C4-2B (cell line): ENCODE measurements around the gene TAS1R1.

Experiments used
- H3K27ac ChIP-seq: fragments of 450-650 bp; 2 replicates; pipeline ENCODE4 v1.5.1; 2017
- ZFX ChIP-seq: fragments of 450-650 bp; IDR thresholded peaks from 2 replicates; pipeline ENCODE4 v1.6.1; 2017
- TF ChIP-seq, protein P1 (sequence below): fragments of 450-650 bp; conservative IDR thresholded peaks from 2 replicates; pipeline ENCODE4 v1.5.1; 2017; ENCODE audit warnings: mild to moderate bottlenecking

The TAS1R1 gene

DNA sequence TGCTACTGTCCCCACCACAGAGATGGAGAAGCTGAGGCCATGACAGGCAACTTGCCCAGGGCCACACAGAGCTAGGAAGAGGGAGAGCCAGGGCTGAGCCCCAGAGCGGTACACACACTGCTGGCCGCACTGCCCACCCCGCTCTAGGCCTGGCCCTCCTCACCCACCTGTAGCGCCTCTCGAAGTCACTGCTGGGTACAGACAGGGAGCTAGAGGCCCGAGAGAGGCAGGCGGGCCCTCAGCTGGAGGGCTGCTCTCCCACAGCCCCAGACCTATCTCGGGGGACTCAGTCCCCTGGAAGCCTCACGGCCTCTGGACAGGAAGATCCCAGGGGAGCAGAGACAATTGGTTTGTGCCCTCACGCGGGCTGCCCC lies 46.3 kb upstream of the TAS1R1 start:
- TF ChIP-seq, protein P1, sequence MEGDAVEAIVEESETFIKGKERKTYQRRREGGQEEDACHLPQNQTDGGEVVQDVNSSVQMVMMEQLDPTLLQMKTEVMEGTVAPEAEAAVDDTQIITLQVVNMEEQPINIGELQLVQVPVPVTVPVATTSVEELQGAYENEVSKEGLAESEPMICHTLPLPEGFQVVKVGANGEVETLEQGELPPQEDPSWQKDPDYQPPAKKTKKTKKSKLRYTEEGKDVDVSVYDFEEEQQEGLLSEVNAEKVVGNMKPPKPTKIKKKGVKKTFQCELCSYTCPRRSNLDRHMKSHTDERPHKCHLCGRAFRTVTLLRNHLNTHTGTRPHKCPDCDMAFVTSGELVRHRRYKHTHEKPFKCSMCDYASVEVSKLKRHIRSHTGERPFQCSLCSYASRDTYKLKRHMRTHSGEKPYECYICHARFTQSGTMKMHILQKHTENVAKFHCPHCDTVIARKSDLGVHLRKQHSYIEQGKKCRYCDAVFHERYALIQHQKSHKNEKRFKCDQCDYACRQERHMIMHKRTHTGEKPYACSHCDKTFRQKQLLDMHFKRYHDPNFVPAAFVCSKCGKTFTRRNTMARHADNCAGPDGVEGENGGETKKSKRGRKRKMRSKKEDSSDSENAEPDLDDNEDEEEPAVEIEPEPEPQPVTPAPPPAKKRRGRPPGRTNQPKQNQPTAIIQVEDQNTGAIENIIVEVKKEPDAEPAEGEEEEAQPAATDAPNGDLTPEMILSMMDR: no peak
- no peak for TF ChIP-seq ZFX
- H3K27ac ChIP-seq: no peak overlapping the region

DNA sequence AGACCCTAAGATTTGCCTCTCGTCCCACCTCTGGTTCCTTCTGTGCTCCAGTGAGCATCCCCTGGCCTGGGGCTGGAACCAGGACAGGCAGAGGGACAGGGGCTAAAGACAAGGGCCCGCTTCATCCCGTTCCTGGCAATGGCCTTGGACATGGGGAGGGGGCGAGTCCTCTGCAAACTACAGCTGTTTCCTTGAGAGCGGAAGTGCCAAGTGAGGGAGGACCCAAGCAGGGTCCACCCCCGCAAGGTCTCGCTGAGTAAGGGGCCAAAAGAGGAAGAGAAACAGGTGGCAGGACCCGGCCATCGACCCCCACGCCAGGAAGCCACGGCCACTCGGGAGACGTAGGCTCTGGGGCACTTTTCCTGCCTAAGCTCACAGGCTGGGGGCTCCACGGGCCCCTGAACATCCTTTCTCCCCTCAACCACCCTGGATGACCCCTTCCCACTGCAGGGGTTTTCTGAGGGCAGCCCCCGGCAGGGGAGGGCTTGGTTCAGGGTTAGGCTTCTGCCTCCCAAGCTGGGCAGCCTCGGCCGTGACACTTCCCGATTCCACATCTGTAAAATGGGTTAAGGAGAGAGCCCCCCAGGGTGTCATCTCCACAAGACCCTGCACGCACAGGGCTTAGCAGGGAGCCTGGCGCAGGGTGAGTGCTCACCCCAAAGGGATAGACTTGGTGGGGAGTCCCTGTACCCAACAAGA lies 45.7 kb upstream of the TAS1R1 start:
- TF ChIP-seq, protein P1: no peak
- no peak for TF ChIP-seq ZFX
- no peak overlapping the region for H3K27ac ChIP-seq

DNA sequence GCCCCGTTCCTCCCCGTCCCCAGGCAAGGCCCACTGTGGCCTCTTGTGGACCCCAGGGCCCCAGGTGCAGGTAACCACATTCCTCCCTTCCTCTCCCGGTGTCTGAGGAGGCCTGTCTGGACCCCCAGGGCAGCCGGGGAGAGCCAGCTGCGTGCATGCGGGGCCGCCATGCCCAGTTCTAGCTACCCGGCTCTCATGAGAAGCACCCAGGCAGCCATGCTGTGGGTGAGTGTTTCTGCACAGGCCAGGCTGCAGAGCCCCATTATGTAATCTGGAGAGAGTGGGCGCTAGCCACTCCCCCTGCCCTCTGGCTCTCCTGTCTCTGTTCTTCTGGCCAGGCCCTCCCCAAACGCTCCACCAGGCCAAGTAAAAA lies 45.2 kb upstream of the TAS1R1 start:
- TF ChIP-seq, protein P1: no peak
- TF ChIP-seq ZFX: no peak
- no peak overlapping the region for H3K27ac ChIP-seq

DNA sequence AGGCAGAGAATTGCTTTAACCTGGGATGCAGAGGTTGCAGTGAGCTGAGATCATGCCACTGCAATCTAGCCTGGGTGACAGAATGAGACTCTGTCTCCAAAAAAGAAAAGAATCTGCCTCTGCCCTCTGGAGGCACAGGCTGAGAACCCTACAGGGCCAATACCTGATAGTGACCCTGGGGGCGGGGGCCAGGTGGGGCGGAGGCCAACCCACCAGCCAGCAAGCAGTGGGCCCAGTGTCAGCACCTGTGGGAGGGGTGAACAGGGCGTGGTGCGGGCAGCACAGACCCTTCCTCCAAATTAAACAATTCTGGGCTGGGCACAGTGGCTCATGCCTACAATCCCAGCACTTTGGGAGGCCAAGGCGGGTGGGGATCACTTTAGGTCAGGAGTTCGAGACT lies 44.6 kb upstream of the TAS1R1 start:
- no peak for TF ChIP-seq ZFX
- TF ChIP-seq, protein P1: no peak
- H3K27ac ChIP-seq: no peak overlapping the region

DNA sequence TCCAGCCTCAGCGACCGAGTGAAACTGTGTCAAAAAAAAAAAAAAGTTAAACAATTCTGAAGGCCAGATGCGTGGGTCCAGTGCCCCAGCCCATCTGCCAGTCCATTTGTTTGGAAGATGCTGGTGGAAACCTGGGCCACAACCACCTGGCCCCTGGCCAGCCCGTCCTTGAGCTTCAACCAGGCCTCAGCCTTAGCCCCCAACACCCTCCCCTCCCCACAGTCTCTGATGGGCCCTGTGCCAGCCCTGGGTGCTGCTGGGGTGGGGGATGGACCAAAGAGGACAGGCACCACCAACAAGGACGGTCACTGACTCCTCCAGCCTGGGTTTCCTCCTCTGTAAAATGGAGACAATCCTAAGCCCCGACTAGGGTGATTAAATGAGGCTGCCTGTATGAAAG lies 44.1 kb upstream of the TAS1R1 start:
- TF ChIP-seq ZFX: no peak
- TF ChIP-seq, protein P1: no peak
- no peak overlapping the region for H3K27ac ChIP-seq

DNA sequence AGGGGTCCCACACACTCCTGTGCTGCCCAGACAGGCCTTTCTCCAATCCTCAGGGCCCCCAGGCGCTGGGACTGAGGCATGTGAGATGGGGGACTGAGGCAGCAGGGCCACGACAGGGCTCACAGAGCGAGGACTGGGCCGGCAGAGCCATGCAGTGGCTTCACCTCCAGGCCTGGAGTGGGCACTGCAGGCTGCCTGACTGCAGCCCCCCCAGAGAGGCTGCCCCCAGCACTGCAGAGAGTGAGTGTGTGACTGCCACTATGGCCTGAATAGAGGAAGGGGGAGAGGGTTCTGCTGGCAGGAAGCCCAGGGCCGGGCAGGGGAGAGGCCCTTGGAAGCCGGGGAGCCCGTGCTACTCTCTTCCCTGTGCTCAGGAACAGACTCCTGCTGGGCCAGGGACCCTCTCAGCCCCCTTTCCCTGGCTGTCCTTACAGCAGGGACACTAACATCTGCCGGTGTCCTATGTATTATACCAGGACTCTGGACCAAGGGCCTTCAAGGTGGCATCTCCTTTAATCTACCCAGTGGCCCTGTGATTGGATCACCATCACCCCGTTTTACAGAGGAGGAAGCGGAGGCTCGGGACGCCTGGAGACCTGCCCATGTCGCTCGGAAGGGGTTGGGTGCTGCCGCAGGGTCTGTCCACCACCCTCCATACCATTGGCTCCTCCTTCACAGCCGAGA lies 43.4 kb upstream of the TAS1R1 start:
- TF ChIP-seq, protein P1: no peak
- H3K27ac ChIP-seq: no peak overlapping the region

DNA sequence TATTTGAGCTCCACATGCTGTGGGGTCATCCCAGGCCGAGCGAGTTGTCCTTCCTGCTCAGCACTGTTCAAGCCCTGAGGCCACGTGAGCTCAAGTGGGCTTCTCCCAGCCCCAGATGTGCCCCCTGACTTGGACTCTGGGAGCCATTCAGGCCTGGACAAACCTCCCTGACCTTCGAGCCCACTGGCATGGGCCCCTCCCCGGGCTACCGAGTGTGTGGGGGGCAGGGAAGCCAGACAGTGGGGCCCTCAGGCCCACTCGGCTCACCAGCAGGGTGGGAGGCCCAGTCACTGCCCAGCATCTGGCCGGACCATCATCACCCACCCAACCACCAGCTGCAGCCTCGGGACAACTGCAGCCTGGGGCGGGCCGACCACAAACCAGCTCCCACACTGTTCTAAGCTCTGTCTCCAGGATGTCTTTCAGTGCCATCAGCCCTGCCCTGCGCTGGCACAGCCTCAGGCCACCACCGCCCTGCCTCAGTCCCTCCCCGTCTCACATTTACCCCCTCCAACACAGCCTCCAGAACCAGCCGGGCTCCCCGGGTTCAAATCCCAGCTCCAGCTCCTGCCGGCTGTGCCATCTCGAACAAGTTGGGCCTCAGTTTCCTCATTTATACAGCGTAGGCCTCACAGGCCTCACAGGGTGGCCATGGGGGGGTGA lies 42.7 kb upstream of the TAS1R1 start:
- no peak overlapping the region for H3K27ac ChIP-seq
- TF ChIP-seq ZFX: no peak

DNA sequence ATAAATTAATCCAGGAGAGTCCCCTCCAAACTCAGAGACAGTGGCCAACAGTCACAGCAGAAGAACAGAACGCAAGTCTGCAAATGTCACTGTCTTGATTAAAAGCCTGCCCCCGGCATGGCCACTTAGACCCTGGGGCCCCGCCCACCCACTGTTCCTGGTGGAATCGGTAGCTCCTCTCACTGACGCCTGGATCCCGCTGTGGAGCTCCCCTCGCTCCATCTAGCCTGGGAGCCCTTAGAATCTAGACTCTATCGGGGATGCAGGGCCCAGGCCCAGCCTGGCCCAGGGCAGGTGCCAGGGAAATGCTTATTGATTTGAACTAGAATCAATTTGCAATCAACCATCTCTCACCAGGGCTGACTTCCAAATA lies 42.2 kb upstream of the TAS1R1 start:
- H3K27ac ChIP-seq: no peak overlapping the region
- TF ChIP-seq ZFX: no peak
- TF ChIP-seq, protein P1: no peak
